NCI-H748 (cell line): ENCODE data around the gene CFAP119.
A peak's percentile ranks its signal among the peaks of the same experiment; 100 is the strongest.

Experiments
- DNase-seq: peaks from one replicate; lab custom pipeline; 2025; ENCODE audit not compliant: unreplicated experiment; lab: John Stamatoyannopoulos, UW

Gene CFAP119

DNA sequence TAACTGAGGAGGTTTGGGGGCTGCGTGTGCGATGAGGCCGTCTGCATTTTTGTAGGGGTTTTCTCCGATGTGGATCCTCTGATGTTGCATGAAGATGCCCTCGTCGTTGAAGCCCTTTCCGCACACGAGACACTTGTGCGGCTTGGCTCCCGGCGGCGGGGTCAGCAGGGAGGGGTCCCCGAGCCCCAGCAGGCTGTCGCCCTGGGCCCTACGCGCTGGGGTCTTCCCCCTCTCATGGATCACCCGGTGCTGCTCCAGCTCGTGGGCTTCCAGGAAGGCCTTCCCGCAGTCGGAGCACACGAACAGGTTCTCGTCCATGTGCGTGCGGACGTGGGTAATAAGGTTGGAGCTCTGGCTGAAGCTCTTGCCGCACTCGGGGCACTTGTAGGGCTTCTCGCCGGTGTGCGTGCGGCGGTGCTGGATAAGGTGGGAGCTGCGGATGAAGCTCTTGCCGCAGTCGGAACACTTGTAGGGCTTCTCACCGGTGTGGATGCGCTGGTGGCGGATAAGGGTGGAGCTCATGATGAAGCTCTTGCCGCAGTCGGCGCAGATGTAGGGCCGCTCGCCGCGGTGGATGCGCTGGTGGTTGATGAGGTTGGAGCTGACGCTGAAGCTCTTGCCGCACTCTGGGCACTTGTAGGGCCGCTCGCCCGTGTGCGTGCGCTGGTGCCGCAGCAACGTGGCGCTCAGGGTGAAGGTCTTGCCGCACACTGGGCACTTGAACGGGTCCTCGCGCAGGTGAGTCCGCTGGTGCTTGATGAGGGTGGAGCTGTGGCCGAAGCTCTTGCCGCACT, 20.8 kb upstream of the CFAP119 start:
- DNase-seq: no peak

DNA sequence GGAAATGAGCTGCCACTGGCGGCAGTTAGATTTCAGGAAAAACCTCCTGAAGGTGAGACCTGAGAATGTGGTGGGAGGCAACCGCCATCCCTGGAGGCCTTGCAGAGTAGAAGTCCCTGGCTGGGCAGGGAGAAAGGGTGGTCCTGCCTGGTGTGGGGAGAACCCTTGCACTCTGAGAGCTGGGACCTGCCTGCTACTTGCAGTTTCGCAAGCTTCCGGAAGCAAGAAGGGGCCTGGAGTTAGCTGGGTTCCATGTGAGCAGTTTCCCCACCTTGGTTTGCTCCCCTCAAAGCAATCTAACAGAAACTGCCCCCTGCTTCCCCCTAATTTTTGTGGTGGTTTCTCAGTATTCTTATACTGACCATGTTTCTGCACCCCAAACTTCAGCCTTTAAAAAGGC, 18.7 kb upstream of the CFAP119 start:
- DNase-seq: no peak

DNA sequence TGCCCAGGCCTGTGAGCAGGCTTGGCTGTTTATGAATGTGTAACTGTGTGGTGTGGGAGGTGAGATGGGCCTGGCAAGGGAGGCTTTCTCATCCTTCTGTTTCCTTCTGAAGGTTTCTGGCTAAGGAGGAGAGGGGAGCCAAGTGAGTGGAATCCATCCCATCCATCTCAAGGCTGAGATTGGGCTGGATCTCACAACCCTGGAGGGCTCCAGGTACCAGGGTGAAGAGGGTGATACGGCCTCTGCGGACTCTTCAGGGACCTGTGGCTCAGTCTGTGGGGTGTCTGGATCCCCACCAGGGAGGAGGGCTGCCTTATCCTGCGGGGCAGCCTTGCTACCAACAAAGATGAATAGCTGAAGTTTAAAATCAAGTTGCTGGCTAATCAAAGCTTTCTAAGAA, 18.2 kb upstream of the CFAP119 start:
- no peak for DNase-seq

DNA sequence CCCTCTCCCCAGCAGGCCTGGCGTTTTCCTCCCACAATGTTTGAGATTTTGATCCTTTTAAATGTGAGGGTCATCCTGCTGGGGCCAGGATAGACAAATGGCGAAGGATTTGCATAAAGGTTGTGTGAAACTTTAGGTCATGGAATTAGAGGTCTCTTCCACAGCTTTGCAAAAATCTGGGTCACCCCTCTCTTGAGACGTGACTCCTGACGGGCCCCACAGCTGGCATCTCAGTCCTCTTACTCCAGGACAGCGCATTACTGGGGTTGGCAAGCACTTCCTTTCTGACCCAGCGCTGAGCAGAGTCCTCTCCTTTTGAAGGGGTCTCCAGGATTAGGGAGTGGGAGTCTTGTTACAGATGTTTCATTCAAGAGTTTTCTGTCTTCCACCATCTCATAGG, 17.7 kb upstream of the CFAP119 start:
- no peak for DNase-seq

DNA sequence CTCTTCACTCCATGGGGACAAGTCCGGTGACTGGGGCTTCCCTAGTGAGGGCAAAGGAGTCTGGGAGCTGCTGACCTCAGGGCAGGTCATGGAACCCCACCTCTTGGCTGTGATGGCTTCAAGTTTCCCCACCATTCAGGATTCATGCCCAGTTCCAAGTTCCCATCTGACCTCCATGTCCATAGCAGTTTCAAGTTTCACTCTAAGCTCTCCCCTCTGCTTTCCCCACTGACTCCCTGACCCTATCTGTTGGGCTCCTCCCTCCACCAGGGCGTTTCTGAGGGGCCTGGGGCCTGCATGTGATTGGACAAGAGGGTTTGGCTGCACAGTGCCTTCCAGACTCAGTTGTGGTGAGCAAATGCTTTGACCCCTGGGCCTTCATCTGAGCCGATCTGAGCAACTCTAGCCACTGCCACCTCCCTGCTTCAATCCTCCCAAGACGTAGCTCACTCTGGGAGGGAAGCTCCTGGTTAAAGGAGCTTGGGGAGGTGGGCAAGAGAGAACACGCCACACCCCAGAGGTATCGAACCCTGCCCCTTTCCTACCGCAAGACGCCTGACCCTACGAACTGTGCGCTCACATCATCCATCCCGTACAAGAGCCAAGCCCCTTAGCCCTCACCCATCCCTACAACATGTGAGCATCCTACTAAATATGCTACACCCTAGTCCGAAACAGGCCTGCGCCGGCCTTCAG, 16.8 kb upstream of the CFAP119 start:
- DNase-seq: no peak

DNA sequence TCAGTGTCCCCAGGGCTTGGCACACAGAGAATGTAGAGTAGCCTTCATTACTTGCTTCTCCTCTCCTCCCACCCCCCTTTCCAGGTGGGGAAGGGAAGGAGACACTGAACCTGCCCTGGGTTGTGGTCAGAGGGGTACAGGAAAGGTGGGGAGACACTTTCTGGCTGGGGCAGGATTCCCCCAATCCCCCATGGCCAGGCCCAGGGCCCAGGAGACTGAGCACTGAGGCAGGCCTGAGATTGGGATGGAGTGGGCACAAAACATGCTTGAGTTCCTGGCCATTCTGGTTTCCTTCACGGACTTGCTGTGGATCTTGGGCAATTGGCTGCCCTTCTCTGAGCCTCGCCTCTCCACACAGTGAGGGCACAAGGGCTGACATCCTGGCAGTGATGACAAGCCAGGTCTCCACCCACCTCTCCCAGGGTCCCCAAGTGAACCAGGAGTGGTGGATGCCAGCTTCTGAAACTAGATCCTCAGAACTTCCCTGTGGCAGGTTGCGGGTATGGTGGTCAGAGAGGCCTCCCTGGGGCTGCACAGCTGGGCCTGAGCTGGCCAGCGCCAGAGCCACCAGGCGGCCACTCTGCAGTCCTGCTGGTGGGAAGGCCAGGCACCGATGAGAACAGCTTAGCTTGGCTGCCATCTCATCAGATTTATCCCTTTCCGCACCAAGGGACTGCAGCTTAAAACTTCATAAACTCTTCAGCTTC, 15.9 kb upstream of the CFAP119 start:
- DNase-seq: no peak

DNA sequence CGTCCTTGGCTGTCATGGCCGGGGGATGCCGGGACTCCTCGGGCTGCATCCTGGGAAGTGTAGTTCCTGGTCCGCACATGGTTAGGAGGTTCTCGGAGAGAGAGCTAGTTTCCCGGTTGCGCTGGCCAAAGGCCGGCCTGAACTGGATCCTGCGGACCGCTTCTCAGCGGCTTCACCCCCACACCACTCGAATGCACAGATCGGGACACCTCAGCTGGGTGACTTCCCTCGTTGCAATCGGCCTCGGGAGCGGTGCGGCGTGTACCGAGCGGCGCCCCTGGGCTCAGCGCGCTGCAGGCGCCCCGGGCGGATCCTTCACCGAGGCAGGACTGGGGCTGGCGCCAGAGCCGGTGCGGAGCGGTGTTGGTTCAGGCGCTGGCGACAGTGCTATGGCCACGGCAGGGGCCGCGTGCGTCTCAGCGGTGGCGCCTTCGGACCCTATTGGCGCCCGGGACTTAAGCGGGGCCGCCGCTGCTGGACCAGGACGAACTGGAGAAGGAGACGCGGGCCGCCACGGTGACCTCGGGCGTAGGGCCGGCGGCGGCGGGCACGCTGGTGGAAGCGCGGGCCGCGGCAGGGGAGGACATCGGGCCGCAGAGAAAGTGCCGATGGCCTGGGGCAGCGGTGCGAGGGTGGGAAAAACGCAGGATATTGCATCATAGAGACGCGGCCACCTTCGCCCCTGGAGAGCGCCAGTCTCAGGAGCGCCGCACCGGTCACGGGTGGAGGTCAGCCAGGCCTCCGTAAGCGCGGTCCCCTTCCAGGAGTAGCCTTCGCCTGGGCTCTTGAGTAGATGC, 13.7 kb upstream of the CFAP119 start:
- peak; percentile 71 for DNase-seq

DNA sequence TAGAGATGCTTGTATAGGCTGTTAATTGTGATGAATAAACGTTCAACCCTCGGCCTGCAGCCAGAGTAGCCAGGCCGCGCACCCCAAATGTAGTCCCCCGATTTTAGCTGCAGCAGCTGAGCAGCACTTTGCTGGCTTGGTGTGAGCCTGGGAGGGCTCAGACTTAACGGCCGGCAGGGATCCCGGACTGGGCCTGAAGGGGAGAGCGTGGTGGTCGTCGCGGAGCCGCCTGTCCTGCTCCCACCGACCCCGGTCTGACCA, 13.2 kb upstream of the CFAP119 start:
- DNase-seq: no peak

DNA sequence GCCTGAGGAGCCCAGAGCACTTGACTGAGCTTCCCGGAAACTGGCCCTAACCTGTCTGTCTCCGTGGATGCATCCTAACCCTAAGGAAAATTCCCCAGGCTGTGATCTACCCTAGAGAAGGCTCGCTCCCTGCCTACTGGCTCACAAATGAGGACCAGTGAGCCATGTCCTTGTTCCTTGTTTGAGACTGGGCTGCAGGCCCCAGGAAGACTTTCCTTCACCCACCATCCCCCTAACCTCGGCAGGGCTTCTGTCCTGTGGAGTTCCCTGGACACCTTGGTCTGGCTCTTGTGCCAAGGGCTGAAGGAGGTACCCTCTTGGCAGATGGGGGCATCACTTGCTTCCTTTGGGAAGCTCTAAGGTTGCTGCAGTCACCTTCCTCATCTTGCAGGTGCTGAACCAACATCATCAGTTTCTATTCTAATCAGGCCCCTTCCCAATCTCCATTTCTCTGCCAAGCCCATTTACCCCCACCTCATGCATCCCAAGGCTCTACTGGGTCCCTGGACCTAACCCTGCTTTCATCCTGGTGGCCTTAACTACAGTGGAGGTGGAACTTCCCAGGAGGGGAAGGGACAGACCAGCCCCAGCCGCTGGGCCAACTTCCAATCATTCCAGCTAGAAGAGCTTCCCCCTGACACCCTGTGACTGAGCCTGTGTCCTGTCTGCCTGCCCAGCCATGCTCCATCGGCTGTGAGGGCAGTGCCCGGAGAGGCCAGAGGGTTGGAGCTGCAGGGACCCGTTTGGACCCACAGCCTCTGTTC, 12.7 kb upstream of the CFAP119 start:
- no peak for DNase-seq

DNA sequence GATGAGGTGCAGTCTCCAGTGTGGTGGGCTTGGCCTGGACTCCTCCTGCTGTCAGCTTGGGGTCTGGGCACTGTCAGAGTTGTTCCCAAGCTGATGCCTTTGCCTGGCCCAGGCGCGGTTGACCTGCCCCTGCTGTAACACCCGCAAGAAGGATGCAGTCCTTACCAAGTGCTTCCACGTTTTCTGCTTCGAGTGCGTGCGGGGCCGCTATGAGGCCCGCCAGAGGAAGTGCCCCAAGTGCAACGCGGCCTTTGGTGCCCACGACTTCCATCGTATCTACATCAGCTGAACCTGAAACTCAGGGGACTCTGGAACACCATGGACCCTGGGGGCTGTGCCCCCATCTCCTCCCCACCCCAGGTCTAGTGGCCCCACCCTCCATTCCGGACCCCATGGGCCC, 12.0 kb upstream of the CFAP119 start:
- DNase-seq: no peak

DNA sequence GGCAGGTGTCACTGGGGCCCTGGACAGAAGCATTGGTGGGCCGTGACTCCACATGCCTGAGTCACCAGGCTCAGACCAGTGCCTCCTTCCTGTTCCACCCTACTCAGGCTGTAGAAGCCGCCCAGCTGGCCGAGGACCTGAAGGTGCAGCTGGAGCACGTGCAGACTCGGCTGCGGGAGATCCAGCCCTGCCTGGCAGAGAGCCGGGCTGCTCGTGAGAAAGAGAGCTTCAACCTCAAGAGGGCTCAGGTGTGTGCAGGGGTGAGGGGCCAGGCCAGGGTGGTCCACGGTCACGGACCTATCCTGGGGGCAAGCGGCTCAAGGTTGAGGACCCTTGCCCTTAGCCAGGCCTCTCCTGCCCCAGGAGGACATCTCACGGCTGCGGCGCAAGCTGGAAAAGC, 9.9 kb upstream of the CFAP119 start:
- DNase-seq: no peak

DNA sequence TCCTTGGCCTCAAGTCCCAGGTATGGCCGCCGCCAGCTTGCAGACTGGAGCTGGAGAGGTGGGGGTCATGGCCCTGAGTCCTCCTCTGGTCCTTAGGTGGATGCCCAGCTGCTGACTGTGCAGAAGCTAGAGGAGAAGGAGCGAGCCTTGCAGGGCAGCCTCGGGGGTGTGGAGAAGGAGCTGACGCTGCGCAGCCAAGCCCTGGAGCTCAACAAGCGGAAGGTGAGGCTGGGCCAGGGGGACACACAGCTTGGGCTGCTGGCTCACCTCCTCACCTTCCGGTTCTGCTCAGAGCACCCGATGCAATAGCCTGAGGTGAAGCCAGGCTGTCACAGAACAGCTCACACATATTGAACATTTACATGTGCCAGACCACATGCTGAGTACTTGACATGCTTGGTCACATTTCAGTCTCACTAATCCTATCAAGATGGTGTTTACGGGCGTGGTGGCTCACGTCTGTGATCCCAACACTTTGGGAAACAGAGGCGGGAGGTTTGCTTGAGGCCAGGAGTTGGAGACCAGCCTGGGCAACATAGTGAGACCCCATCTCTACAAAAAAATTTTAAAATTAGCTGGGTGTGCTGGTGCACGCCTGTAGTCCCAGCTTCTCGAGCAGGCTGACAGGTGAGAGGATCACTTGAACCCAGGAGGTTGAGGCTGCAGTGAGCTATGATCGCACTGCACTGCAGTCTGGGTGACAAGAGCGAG, 7.7 kb upstream of the CFAP119 start:
- no peak for DNase-seq

DNA sequence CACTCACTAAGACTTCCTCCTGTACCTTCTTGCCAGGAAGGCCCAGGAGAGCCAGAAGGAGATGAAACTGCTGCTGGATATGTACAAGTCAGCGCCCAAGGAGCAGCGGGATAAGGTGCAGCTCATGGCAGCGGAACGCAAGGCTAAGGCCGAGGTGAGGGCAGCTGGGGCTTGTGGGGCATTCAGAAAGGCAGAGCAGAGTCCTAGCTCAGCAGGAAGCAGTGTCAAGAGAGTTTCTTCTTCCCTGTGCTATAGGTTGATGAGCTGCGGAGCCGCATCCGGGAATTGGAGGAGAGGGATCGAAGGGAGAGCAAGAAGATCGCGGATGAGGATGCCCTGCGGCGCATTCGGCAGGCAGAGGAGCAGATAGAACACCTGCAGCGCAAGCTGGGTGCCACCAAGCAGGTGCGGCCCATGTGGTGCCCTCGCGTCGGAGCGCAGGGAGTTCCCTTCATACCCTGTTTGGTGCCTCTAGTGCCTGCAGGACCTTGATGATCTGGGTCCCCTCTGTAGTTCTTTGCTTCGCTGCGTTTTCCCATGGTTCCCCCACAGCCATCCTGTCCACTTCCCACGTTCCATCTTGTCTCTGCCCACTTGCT, 6.8 kb upstream of the CFAP119 start:
- no peak for DNase-seq

DNA sequence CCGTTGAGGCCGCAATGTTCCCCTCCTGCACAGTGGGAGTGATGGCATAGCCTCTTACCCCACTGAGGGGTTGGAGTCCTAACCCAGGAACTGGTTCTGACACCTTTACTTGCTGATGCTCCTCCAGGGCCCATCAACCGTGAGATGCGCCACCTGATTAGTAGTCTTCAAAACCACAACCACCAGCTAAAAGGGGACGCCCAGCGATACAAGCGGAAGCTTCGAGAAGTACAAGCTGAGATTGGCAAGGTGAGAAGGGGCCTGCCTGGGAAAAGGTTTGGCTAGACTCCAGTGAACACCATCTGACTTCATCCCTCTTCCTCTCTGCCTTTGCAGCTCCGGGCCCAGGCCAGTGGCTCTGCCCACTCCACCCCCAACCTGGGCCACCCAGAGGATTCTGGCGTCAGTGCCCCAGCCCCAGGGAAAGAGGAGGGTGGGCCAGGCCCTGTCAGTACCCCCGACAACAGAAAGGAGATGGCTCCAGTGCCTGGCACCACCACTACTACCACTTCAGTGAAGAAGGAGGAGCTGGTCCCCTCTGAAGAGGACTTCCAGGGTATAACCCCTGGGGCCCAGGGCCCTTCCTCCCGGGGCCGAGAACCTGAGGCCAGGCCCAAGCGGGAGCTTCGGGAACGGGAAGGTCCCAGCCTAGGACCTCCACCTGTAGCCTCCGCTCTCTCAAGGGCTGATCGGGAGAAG, 6.1 kb upstream of the CFAP119 start:
- DNase-seq: no peak

DNA sequence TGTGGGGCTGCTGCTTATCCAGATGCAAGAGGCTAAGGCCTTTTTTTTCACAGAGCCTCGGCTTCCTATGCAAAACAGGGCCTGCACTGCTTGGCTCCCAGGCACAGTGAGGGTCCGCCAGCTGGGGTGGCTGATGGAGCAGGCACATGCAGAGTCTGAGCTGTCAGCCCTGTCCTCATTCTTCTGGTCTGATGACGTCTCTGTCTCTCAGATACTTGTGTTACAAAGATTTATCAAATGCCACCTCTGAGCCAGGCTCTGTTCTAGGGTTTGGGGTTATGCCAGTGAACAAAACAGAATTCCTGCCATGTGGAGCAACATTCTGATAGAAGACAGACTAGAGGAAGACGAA, 5.0 kb upstream of the CFAP119 start:
- DNase-seq: no peak

DNA sequence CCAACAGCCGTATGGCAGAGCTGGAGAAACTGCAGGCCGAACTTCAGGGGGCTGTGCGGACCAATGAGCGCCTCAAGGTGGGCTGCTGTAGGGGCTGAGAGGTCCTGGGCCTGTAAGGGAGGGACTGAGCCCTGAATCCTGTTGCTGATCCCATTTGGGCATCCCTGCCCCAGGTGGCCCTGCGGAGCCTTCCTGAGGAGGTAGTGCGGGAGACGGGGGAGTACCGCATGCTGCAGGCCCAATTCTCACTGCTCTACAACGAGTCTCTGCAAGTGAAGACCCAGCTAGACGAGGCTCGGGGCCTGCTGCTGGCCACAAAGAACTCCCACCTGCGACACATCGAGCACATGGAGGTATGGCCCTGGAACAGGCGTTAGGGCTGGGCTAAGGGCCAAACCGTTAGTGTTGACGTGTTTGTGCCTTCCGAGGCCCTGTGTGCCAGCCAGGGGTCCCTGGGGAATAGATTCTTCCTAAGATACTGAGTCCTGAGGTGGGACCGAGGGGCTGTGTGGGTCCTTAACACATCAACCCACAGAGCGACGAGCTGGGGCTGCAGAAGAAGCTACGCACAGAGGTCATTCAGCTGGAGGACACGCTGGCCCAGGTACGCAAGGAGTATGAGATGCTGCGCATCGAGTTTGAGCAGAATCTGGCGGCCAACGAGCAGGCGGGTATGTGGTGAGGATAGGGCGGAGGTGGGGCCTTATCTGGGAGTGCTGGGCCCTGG, 4.5 kb upstream of the CFAP119 start:
- DNase-seq: no peak

DNA sequence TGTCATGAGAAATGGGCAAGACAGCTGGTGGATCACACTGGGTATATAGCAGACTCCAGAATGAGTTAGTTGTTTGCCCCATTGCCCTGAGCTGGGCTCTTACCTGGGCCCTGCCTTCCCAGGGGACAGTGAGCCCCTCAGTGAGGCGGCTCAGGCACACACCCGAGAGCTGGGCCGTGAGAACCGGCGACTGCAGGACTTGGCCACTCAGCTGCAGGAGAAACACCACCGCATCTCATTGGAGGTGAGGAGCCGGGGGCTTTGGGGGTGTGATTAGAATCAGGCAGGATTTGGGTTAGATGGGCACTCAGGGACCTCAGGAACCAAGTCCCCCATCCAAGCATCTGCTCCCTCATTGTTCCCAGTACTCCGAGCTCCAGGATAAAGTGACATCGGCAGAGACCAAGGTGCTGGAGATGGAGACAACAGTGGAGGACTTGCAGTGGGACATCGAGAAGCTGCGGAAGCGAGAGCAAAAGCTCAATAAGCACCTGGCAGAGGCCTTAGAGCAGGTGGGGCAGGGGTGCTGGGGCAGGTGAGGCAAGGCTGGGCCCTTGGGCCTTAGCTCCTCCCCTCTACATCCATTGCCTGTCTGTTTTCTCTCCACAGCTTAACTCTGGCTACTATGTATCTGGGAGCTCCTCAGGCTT, 3.1 kb upstream of the CFAP119 start:
- DNase-seq: no peak

DNA sequence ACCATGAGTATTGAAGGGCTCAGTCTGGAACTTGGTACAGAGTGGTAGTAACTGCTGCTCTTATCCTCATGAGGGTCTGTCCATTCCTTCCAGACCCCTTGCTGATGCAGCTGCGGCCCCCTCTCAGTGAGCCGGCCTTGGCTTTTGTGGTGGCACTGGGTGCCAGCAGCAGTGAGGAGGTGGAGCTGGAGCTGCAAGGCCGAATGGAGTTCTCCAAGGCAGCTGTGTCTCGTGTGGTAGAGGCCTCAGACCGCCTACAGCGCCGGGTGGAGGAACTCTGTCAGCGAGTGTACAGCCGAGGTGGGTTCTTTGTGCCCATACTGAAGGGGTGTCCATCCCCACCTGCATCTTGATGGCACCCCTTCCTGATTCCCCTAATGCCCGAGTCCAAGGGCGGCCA, 2.2 kb upstream of the CFAP119 start:
- DNase-seq: no peak
